ENCODE results near the gene TRIM67. TPM values are rescaled to one million over a fixed set of nuclear protein-coding genes. Genes with fewer than 3 reads are reported as not detected.

TRIM67 gene
- total and polyA plus RNA-seq, 4 donors, result under 0.01 to 0.09 TPM; not detected in 2

GRCh38 chr1:231266811-231267322 is 105.0 kb downstream of the TRIM67 start:
- H3K36me3 ChIP-seq (ENCODE audit: control insufficient read depth in 4 of 4, insufficient read depth in 4 of 4, low read length in 4 of 4), result peaks cover 26 to 50% (median 37%) of the 10 kb centered on the region in 4 donors
- ATAC-seq (ENCODE audit: insufficient read depth, low FRiP score), result no peak
- WGBS, 2 donors, result 42 to 91% methylated on average over 1 of the region's 1 CpG
- H3K9ac ChIP-seq (ENCODE audit: insufficient read depth in 1 of 2, low read length in 2 of 2), result no peak overlapping the region
- TF ChIP-seq CTCF (IDR thresholded peaks at IDR 0.05; ENCODE audit: control extremely low read depth, extremely low read depth), result no peak
- H3K27ac ChIP-seq (ENCODE audit: low read depth in 1 of 2, low read length in 1 of 2), result no peak overlapping the region
- H3K9me3 ChIP-seq (ENCODE audit: control insufficient read depth in 4 of 4, insufficient read depth in 3 of 4, low read length in 3 of 4), result no peaks in the 10 kb centered on the region
- H3K4me1 ChIP-seq (ENCODE audit: control insufficient read depth in 5 of 5, insufficient read depth in 5 of 5, low read length in 5 of 5), result peaks cover 0 to 2% (median 0%) of the 10 kb centered on the region in 5 donors
- no peak overlapping the region for H3K4me3 ChIP-seq
- H3K27me3 ChIP-seq (ENCODE audit: control insufficient read depth in 3 of 3, insufficient read depth in 3 of 3, low read length in 2 of 3), result no peaks in the 10 kb centered on the region
- DNase-seq, result no peak

Other genes with a start within 250 kb of the TRIM67 start
- 10 to 100 TPM; 22.1 to 24.5 TPM for gene TTC13, start 183.2 kb upstream of the TRIM67 start, total RNA-seq
- 10 to 100 TPM in 1 of 2 donors, 1 to 10 TPM in 1; 7.9 to 12.6 TPM for gene TTC13, start 183.2 kb upstream of the TRIM67 start, polyA plus RNA-seq
- 10 to 100 TPM; 13.8 to 17.2 TPM for gene ARV1, start 183.0 kb upstream of the TRIM67 start, total RNA-seq
- gene ARV1, start 183.0 kb upstream of the TRIM67 start, polyA plus RNA-seq, result 10 to 100 TPM; 17.2 to 60.3 TPM
- 10 to 100 TPM; 14.3 to 26.9 TPM for gene FAM89A, start 121.8 kb upstream of the TRIM67 start, total RNA-seq
- 10 to 100 TPM; 19.5 to 27.1 TPM for gene FAM89A, start 121.8 kb upstream of the TRIM67 start, polyA plus RNA-seq
- 10 to 100 TPM; 32.2 to 42.0 TPM for gene GNPAT, start 79.2 kb downstream of the TRIM67 start, total RNA-seq
- gene GNPAT, start 79.2 kb downstream of the TRIM67 start, polyA plus RNA-seq, result 10 to 100 TPM; 24.6 to 50.5 TPM
- 10 to 100 TPM; 18.5 to 19.0 TPM for gene EXOC8, start 175.8 kb downstream of the TRIM67 start, total RNA-seq
- gene EXOC8, start 175.8 kb downstream of the TRIM67 start, polyA plus RNA-seq, result 1 to 10 TPM; 4.6 to 7.4 TPM
- gene SPRTN, start 176.2 kb downstream of the TRIM67 start, total RNA-seq, result 10 to 100 TPM; 12.8 to 13.5 TPM
- gene SPRTN, start 176.2 kb downstream of the TRIM67 start, polyA plus RNA-seq, result 1 to 10 TPM; 3.6 to 5.0 TPM

All from lung (tissue), 12 donors.